GM23338 (cell line): ENCODE data around the gene KCNMA1. TPM values are rescaled to one million over a fixed set of nuclear protein-coding genes. Genes with fewer than 3 reads are reported as not detected.

Source experiments
- ATAC-seq: fragments of 200-7000 bp; cut with Tn5 transposase; 3 replicates; pipeline ENCODE4 v1.9.1; 2020
- DNase-seq: peaks from one replicate; pipeline ENCODE4 v3.0.0-alpha.2; 2015; ENCODE audit warnings: low spot score
- H2AFZ ChIP-seq: fragments of 200-600 bp; sonication (generic); 2 replicates; pipeline ENCODE4 v1.8.0; 2016; ENCODE audit warnings: antibody characterized with exemption, mild to moderate bottlenecking, moderate library complexity
- H3F3A ChIP-seq: fragments of 200-600 bp; sonication (generic); replicated peaks from 2 replicates; pipeline ENCODE4 v1.8.0; 2017; ENCODE audit warnings: antibody characterized with exemption, mixed run types, low read depth
- H3K27ac ChIP-seq: fragments of 200-600 bp; sonication (generic); 2 replicates; pipeline ENCODE4 v1.6.1; 2016; ENCODE audit warnings: low read depth
- H3K27me3 ChIP-seq: fragments of 200-600 bp; sonication (generic); 2 replicates; pipeline ENCODE4 v1.8.0; 2016; ENCODE audit warnings: mild to moderate bottlenecking, mixed run types, moderate library complexity; ENCODE audit not compliant: insufficient read depth
- H3K36me3 ChIP-seq: fragments of 200-600 bp; sonication (generic); 2 replicates; pipeline ENCODE4 v1.8.0; 2016; ENCODE audit warnings: mild to moderate bottlenecking; ENCODE audit not compliant: insufficient read depth
- H3K4me1 ChIP-seq: fragments of 200-600 bp; sonication (generic); 2 replicates; pipeline ENCODE4 v1.8.0; 2016; ENCODE audit warnings: mild to moderate bottlenecking, moderate library complexity; ENCODE audit not compliant: insufficient read depth
- H3K4me2 ChIP-seq: fragments of 200-600 bp; sonication (generic); 2 replicates; pipeline ENCODE4 v1.7.1; 2017; ENCODE audit warnings: mixed run types
- H3K4me3 ChIP-seq: fragments of 200-600 bp; sonication (generic); 2 replicates; pipeline ENCODE4 v1.6.1; 2016; ENCODE audit warnings: mixed run types
- H3K79me2 ChIP-seq: fragments of 200-600 bp; sonication (generic); replicated peaks from 2 replicates; pipeline ENCODE4 v1.8.0; 2017; ENCODE audit warnings: mild to moderate bottlenecking; ENCODE audit not compliant: insufficient read depth
- H3K9me2 ChIP-seq: fragments of 200-600 bp; sonication (generic); 2 replicates; pipeline ENCODE4 v1.8.0; 2017; ENCODE audit not compliant: insufficient read depth
- H4K20me1 ChIP-seq: fragments of 200-600 bp; sonication (generic); replicated peaks from 2 replicates; pipeline ENCODE4 v1.8.0; 2017; ENCODE audit warnings: mild to moderate bottlenecking; ENCODE audit not compliant: insufficient read depth
- H3K27ac Mint-ChIP-seq: 2 replicates; pipeline ENCODE4 v1.8.0; 2020; ENCODE audit warnings: inconsistent platforms, mild to moderate bottlenecking, moderate library complexity, mixed read lengths
- H3K27me3 Mint-ChIP-seq: 3 replicates; pipeline ENCODE4 v1.8.0; 2022; ENCODE audit warnings: low read depth, mild to moderate bottlenecking, moderate library complexity, mixed read lengths, inconsistent platforms; ENCODE audit not compliant: insufficient read depth, poor library complexity
- H3K36me3 Mint-ChIP-seq: 3 replicates; pipeline ENCODE4 v1.8.0; 2021; ENCODE audit warnings: low read depth, mild to moderate bottlenecking, inconsistent platforms, moderate library complexity, mixed read lengths
- H3K4me1 Mint-ChIP-seq: 3 replicates; pipeline ENCODE4 v1.8.0; 2020; ENCODE audit warnings: mild to moderate bottlenecking, inconsistent platforms, mixed read lengths
- H3K4me3 Mint-ChIP-seq: 3 replicates; pipeline ENCODE4 v1.8.0; 2021; ENCODE audit warnings: moderate library complexity, mild to moderate bottlenecking, inconsistent platforms, mixed read lengths
- H3K9me3 Mint-ChIP-seq: 3 replicates; pipeline ENCODE4 v1.8.0; 2020; ENCODE audit warnings: moderate library complexity, mild to moderate bottlenecking, inconsistent platforms, mixed read lengths
- CTCF ChIP-seq, 2 experiments: fragments of 200-600 bp in 1 of 2; sonication (generic) in 1 of 2; conservative IDR thresholded peaks; 2 replicates each; pipeline versions ENCODE4 v1.5.1 to v1.6.1; 2016 to 2017; ENCODE audit warnings: antibody characterized with exemption in 2 of 2, low read depth in 2 of 2, mild to moderate bottlenecking in 2 of 2, moderate library complexity in 1 of 2
- NANOG ChIP-seq: IDR thresholded peaks from 2 replicates; pipeline ENCODE4 v1.6.1; 2016; ENCODE audit warnings: antibody characterized with exemption, borderline replicate concordance
- STAT1 ChIP-seq: IDR thresholded peaks from one replicate; pipeline ENCODE4 v1.6.1; 2016; ENCODE audit warnings: antibody characterized with exemption; ENCODE audit not compliant: unreplicated experiment
- ZNF331 ChIP-seq: fragments of 250-450 bp; sonication (Bioruptor Pico); IDR thresholded peaks from 2 replicates; pipeline ENCODE4 v1.5.0; 2020; ENCODE audit warnings: low read depth, mild to moderate bottlenecking, moderate library complexity
- ZNF462 ChIP-seq: fragments of 250-450 bp; sonication (Bioruptor Pico); IDR thresholded peaks from 2 replicates; pipeline ENCODE4 v1.5.0; 2020; ENCODE audit warnings: mild to moderate bottlenecking, moderate library complexity
- polyA plus RNA-seq: library from polyadenylated mRNA; unstranded; fragments of >200 nt; fragmentation: Nextera tagmentation; extraction: Ambion mirVana; gene quantifications from 2 replicates; pipeline ENCODE4 v1.2.1, GENCODE V29; 2016
- total RNA-seq: library from RNA; depleted of rRNA; stranded (reverse); fragments of >200 nt; shearing (Covaris generic); gene quantifications from 2 replicates; pipeline ENCODE4 v1.2.3, GENCODE V29; 2014

Gene KCNMA1
- total and polyA plus RNA-seq, 2 experiments from 2014 or later, result 8.2 to 9.0 TPM

GRCh38 chr10:77417806-77418640 lies 219.6 kb downstream of the KCNMA1 start (continued):
- TF ChIP-seq ZNF462 (CRISPR knock-in tag), result no peak
- TF ChIP-seq STAT1, result no peak
- no peak for TF ChIP-seq NANOG

GRCh38 chr10:77417359-77417758 lies 220.2 kb downstream of the KCNMA1 start:
- H3K4me3 ChIP-seq, result no peak overlapping the region
- 0 out of 2 replicates have a peak, but pooled peaks cover 6% of the 10 kb centered on the region for H4K20me1 ChIP-seq
- H3K9me2 ChIP-seq, result no peaks in the 10 kb centered on the region
- DNase-seq (no peak), ATAC-seq (no peak)
- Mint-ChIP-seq H3K36me3 (no peaks in the 10 kb centered on the region), H3K27ac (no peak overlapping the region), H3K27me3 (peaks cover 5% of the 10 kb centered on the region), H3K4me3 (no peak overlapping the region), H3K4me1 (peaks cover 6% of the 10 kb centered on the region; the same call in 1 of the 3 replicates), H3K9me3 (no peaks in the 10 kb centered on the region)
- no peaks in the 10 kb centered on the region for H3K36me3 ChIP-seq
- no peak overlapping the region for H2AFZ ChIP-seq
- H3K27ac ChIP-seq, result no peak overlapping the region
- H3F3A ChIP-seq, result no peaks in the 10 kb centered on the region
- H3K4me2 ChIP-seq, result no peak overlapping the region
- H3K27me3 ChIP-seq, result no peaks in the 10 kb centered on the region
- no peaks in the 10 kb centered on the region for H3K79me2 ChIP-seq
- H3K4me1 ChIP-seq, result no peaks in the 10 kb centered on the region
- TF ChIP-seq ZNF331, result no peak
- no peak for TF ChIP-seq ZNF462 (CRISPR knock-in tag)
- no peak for TF ChIP-seq NANOG
- no peak for TF ChIP-seq CTCF (conservative IDR thresholded peaks at IDR 0.05; ENCODE audit: low read depth in 2 of 2)
